ENCODE data around the gene PRPF19.

The PRPF19 gene

DNA sequence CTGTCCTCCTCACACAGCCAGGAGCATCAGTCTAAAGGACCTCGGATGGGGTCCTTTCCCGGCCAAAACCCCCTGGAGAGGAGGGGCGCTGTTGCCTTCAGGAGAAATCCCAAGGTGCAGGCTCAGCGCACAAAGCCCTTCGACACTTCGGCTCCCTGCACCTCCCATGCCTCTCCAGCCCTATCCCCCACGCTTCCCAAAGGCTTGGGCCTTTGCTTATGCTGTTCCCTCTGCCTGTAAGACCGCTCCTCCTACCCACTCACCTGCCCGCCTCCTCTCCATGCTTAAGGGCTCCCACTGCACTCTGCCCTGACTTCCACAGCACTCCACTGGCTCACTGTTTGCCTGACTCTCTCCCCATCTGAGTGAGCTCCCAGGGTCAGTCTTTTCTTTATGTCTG, 32.1 kb upstream of the PRPF19 start:
- FAIRE-seq (no peak), DNase-seq (ENCODE audit: insufficient read length, low spot score) (no peak)
- TF ChIP-seq, protein P1, sequence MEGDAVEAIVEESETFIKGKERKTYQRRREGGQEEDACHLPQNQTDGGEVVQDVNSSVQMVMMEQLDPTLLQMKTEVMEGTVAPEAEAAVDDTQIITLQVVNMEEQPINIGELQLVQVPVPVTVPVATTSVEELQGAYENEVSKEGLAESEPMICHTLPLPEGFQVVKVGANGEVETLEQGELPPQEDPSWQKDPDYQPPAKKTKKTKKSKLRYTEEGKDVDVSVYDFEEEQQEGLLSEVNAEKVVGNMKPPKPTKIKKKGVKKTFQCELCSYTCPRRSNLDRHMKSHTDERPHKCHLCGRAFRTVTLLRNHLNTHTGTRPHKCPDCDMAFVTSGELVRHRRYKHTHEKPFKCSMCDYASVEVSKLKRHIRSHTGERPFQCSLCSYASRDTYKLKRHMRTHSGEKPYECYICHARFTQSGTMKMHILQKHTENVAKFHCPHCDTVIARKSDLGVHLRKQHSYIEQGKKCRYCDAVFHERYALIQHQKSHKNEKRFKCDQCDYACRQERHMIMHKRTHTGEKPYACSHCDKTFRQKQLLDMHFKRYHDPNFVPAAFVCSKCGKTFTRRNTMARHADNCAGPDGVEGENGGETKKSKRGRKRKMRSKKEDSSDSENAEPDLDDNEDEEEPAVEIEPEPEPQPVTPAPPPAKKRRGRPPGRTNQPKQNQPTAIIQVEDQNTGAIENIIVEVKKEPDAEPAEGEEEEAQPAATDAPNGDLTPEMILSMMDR (IDR thresholded peaks at IDR 0.05; ENCODE audit: insufficient read depth, missing control alignments): no peak

DNA sequence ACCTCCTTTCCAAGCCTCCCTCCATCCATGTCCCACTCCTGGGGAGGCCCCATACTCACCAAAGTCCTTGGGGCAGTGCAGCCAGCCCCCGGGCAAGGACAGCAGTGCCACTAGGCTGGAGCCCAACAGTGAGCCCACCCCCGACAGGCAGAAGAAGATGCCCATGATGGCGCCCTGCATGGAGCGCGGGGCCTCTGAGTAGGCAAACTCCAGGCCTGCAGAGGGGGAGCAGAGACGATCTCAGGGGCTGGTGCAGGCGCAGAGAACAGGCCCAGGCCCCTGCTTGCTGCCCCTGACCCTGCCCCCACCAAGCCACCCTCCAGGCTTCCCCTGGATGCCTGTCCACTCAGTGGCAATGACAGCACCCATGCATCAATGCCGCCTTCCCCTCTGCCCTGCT, 31.4 kb upstream of the PRPF19 start:
- TF ChIP-seq, protein P1 (IDR thresholded peaks at IDR 0.05; ENCODE audit: insufficient read depth, missing control alignments): no peak
- DNase-seq (ENCODE audit: insufficient read length, low spot score): no peak
- FAIRE-seq: no peak

DNA sequence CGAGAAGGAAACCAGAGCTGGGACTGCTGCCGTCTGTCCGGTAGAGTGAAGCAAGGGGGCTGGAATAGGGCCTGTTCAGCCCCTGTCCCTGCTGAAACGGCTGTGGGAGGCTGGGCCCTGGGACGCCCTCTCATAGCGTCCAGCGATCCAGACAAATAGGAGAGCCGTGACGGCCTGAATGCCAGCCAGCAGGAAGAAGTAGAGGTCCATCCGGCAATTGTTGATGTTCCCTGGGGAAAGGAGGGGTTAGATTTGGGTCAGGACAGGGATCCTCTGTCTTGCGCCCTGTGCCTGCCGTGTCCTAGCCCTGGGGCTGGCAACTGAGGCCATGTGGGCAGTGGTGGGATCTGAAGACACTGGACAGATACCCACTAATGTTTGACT, 30.8 kb upstream of the PRPF19 start:
- TF ChIP-seq, protein P1 (IDR thresholded peaks at IDR 0.05; ENCODE audit: insufficient read depth, missing control alignments): no peak
- DNase-seq (ENCODE audit: insufficient read length, low spot score): no peak
- FAIRE-seq: no peak

DNA sequence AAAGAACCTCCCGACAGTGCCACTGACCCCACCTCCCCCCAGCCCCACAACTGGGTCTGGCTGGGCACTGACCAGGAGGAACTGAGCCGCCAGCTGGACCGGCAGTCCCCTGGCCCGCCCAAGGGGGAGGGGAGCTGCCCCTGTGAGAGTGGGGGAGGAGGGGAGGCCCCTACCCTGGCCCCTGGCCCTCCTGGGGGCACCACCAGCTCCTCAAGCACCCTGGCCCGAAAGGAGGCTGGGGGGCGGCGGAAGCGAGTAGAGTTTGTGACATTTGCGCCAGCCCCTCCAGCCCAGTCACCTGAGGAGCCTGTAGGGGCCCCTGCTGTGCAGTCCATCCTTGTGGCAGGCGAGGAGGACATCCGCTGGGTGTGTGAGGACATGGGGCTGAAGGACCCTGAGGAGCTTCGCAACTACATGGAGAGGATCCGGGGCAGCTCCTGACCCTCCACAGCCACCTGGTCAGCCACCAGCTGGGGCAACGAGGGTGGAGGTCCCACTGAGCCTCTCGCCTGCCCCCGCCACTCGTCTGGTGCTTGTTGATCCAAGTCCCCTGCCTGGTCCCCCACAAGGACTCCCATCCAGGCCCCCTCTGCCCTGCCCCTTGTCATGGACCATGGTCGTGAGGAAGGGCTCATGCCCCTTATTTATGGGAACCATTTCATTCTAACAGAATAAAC, 30.2 kb upstream of the PRPF19 start:
- DNase-seq (ENCODE audit: insufficient read length, low spot score) (no peak), FAIRE-seq (no peak)
- TF ChIP-seq, protein P1 (IDR thresholded peaks at IDR 0.05; ENCODE audit: insufficient read depth, missing control alignments): no peak

DNA sequence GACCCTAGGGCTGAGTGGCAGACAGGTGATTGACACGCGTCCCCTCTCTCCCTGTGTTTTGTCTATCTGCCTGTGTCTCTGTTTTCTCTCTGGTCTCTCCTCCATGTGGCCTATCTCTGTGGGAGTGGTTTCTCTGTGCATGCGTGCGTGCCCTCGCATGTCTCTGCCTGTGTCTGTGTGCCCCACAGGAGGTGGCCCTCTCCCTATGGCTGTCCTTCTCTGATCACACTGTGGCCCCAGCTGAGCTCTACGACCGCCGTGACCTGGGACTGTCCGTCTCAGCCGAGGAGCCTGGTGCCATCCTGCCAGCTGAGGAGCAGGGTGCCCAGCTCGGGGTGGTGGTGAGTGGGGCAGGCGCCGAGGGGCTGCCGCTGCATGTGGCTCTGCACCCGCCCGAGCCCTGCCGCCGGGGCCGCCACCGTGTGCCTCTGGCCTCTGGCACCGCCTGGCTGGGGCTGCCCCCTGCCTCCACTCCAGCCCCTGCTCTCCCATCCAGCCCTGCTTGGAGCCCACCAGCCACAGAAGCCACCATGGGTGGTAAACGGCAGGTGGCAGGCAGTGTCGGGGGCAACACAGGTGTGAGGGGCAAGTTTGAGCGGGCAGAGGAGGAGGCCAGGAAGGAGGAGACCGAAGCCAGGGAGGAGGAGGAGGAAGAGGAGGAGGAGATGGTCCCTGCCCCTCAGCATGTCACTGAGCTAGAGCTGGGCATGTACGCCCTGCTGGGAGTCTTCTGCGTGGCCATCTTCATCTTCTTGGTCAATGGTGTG, 29.5 kb upstream of the PRPF19 start:
- DNase-seq (ENCODE audit: insufficient read length, low spot score): no peak
- no peak for FAIRE-seq
- TF ChIP-seq, protein P1 (IDR thresholded peaks at IDR 0.05; ENCODE audit: insufficient read depth, missing control alignments): no peak

DNA sequence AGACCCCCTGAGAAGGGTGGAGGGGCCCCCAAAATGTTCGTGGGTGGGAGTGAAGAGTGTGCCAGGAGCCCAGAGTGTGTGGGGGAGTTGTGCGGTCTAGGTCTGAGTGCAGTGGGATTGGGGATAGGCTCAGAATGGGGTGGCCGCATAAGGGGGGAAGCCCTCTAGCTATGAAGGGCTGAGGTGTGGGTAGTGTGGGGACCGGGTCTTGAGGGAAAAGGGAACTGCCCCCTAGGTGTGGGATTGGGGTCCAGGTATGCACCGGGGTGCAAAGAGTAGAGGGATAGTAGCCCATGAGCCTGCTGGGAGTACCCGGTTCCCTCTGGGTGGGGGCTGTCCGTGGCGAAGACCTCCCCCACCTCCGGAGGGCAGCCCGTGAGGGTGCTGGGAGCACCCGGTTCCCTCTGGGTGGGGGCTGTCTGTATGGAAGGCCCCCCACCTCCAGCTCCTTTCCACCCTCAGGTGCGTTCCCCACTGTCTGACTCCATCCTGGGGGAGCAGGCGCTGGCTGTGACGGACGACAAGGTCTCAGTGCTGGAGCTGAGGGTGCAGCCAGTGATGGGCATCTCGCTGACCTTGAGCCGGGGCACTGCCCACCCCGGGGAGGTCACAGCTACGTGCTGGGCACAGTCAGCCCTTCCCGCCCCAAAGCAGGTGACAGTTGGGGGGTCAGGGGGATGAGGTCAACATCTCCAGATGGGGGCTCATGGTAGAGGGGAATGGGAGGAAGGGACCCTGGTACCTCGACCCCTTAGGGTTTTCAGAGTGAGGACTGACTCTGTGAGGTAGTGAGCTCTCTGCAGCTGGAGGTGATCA, 28.6 kb upstream of the PRPF19 start:
- DNase-seq (ENCODE audit: insufficient read length, low spot score) (no peak), FAIRE-seq (no peak)
- TF ChIP-seq, protein P1 (IDR thresholded peaks at IDR 0.05; ENCODE audit: insufficient read depth, missing control alignments): no peak

All from D721Med (cell line).